Measurements from ENCODE around the gene PUS7.
A peak's percentile ranks its signal among the peaks of the same experiment; 100 is the strongest.
"Not testable (repeated sequence)": the region's sequence is repeated elsewhere in the genome, so short reads cannot be mapped to it uniquely, and the experiment has no call there.

PUS7 gene

GRCh38 chr7:105521717-105522463, at the start of gene PUS7:
Gene PUS7, minus strand, starts transcription at chr7:105522271. Its CDS starts 13,759 bp downstream, at chr7:105508512.
- peak; percentile 93 for DNase-seq

- DNase-seq, result no peak
These were observed 45.8 kb upstream of the PUS7 start for GRCh38 chr7:105567821-105568220.

- no peak for DNase-seq
These were observed 45.0 kb upstream of the PUS7 start for GRCh38 chr7:105567024-105567423.

- no peak for DNase-seq
These were observed 43.1 kb upstream of the PUS7 start for GRCh38 chr7:105565190-105565589.

GRCh38 chr7:105559926-105560325, 37.9 kb upstream of the PUS7 start:
- DNase-seq, result no peak

- no peak for DNase-seq
These were observed 16.3 kb upstream of the PUS7 start for GRCh38 chr7:105538339-105538738.

- DNase-seq, result no peak
These were observed 10.8 kb upstream of the PUS7 start for GRCh38 chr7:105532709-105533460.

GRCh38 chr7:105531792-105532671, 10.0 kb upstream of the PUS7 start, which contains the start of gene RINT1:
Gene RINT1, plus strand, starts transcription at chr7:105532201. Its CDS starts 115 bp downstream, at chr7:105532316.
- DNase-seq, result peak; percentile 94

GRCh38 chr7:105530546-105530945, 8.5 kb upstream of the PUS7 start:
- no peak for DNase-seq

GRCh38 chr7:105530126-105530525, 8.1 kb upstream of the PUS7 start:
- DNase-seq, result no peak

GRCh38 chr7:105527737-105528136, 5.7 kb upstream of the PUS7 start:
- DNase-seq, result not testable (repeated sequence)

- no peak for DNase-seq
These were observed 2.8 kb upstream of the PUS7 start for GRCh38 chr7:105524840-105525239.

- not testable (repeated sequence) for DNase-seq
These were observed 2.4 kb upstream of the PUS7 start for GRCh38 chr7:105524423-105524822.

- peak; percentile 61 for DNase-seq
These were observed 899 bp downstream of the PUS7 start for GRCh38 chr7:105521027-105521716.

- DNase-seq, result not testable (repeated sequence)
These were observed 1.5 kb downstream of the PUS7 start for GRCh38 chr7:105520620-105521019.

GRCh38 chr7:105519353-105519752, 2.7 kb downstream of the PUS7 start:
- no peak for DNase-seq

- not testable (repeated sequence) for DNase-seq
These were observed 6.5 kb downstream of the PUS7 start for GRCh38 chr7:105515610-105516009.

- DNase-seq, result no peak
These were observed 9.0 kb downstream of the PUS7 start for GRCh38 chr7:105512926-105513526.

GRCh38 chr7:105512415-105512814, 9.7 kb downstream of the PUS7 start:
- no peak for DNase-seq

- DNase-seq, result no peak
These were observed 19.9 kb downstream of the PUS7 start for GRCh38 chr7:105502173-105502572.

- no peak for DNase-seq
These were observed 25.1 kb downstream of the PUS7 start for GRCh38 chr7:105497016-105497415.

- no peak for DNase-seq
These were observed 25.6 kb downstream of the PUS7 start for GRCh38 chr7:105496521-105496920.
